ENCODE results near the gene TUBGCP4. TPM values are rescaled to one million over a fixed set of nuclear protein-coding genes. Genes with fewer than 3 reads are reported as not detected.

Gene TUBGCP4
- polyA plus RNA-seq, 2 of the 4 experiments (the other 2 are of a cell fraction), result 6.7 to 10.4 TPM

- FAIRE-seq (no peak), DNase-seq (ENCODE audit: low read depth in 1 of 2, low spot score in 1 of 2) (no peak), ATAC-seq (no peak)
- no peak overlapping the region for H3K27ac ChIP-seq
- no peak overlapping the region for H3K4me2 ChIP-seq
- TF ChIP-seq BCL3 (IDR thresholded peaks at IDR 0.05) (no peak), FOXS1 (CRISPR knock-in tag; IDR thresholded peaks at IDR 0.05) (no peak), HOXB13 (CRISPR knock-in tag; IDR thresholded peaks at IDR 0.05; ENCODE audit: low read depth) (no peak), HMGXB4 (CRISPR knock-in tag; IDR thresholded peaks at IDR 0.05; ENCODE audit: borderline replicate concordance) (no peak), JUN (IDR thresholded peaks at IDR 0.05) (no peak), ZC3H11A (IDR thresholded peaks at IDR 0.05) (no peak), E2F6 (IDR thresholded peaks at IDR 0.05; ENCODE audit: borderline replicate concordance, low read depth) (no peak), KDM1A (IDR thresholded peaks at IDR 0.05; ENCODE audit: low read depth) (no peak), CHD2 (IDR thresholded peaks at IDR 0.05; ENCODE audit: low read length, partially characterized antibody) (no peak), RAD21 (conservative IDR thresholded peaks at IDR 0.05 in 1 of 2, IDR thresholded peaks at IDR 0.05 in 1 of 2) (no peak), FOSB (CRISPR knock-in tag; IDR thresholded peaks at IDR 0.05) (no peak), HDAC2 (IDR thresholded peaks at IDR 0.05) (no peak), POLR2AphosphoS2 (conservative IDR thresholded peaks at IDR 0.05; ENCODE audit: low read length) (no peak), USF2 (IDR thresholded peaks at IDR 0.05) (no peak), PBX3 (IDR thresholded peaks at IDR 0.05) (no peak), HES2 (IDR thresholded peaks at IDR 0.05) (no peak), TFCP2L1 (CRISPR knock-in tag; IDR thresholded peaks at IDR 0.05) (no peak), RFX5 (IDR thresholded peaks at IDR 0.05) (no peak), ATOH8 (CRISPR knock-in tag; IDR thresholded peaks at IDR 0.05; ENCODE audit: low read depth) (no peak), EHF (CRISPR knock-in tag; IDR thresholded peaks at IDR 0.05) (no peak)
- H3K4me1 ChIP-seq, result peaks cover 7% of the 10 kb centered on the region; the same call in 2 of the 3 replicates
- no peaks in the 10 kb centered on the region for H3K9me3 ChIP-seq
- no peak overlapping the region for H3K4me3 ChIP-seq
- ChIA-PET CTCF (no interaction called here), POLR2A (no interaction called here)
These were observed 43.3 kb downstream of the TUBGCP4 start for GRCh38 chr15:43414196-43414595.

- FAIRE-seq (no peak), ATAC-seq (no peak), DNase-seq (ENCODE audit: low read depth in 1 of 2, low spot score in 1 of 2) (no peak)
- Histone ChIP-seq H3K4me2 (no peak overlapping the region), H3K9me3 (no peaks in the 10 kb centered on the region), H3K4me3 (no peak overlapping the region), H3K27ac (no peak overlapping the region), H3K4me1 (no peaks in the 10 kb centered on the region)
- ChIA-PET CTCF (no interaction called here), POLR2A (no interaction called here)
- WGBS (ENCODE audit: missing lambda C conversion rate), result 98% methylated on average over 10 of the region's 10 CpGs
- no peak for TF ChIP-seq TP53 (CRISPR knock-in tag; IDR thresholded peaks at IDR 0.05)
- TF ChIP-seq CBX8 (IDR thresholded peaks at IDR 0.05), result no peak
- TF ChIP-seq ESRRA (IDR thresholded peaks at IDR 0.05; ENCODE audit: borderline replicate concordance, low read length), result no peak
- no peak for TF ChIP-seq EP300 (IDR thresholded peaks at IDR 0.05)
- no peak for TF ChIP-seq HOXB5 (CRISPR knock-in tag; IDR thresholded peaks at IDR 0.05)
- no peak for TF ChIP-seq ZC3H11A (IDR thresholded peaks at IDR 0.05)
- no peak for TF ChIP-seq KDM1A (IDR thresholded peaks at IDR 0.05; ENCODE audit: low read depth)
- TF ChIP-seq ELK1 (IDR thresholded peaks at IDR 0.05; ENCODE audit: low read depth, low read length), result no peak
- TF ChIP-seq PHF8 (IDR thresholded peaks at IDR 0.05; ENCODE audit: borderline replicate concordance, low read depth), result no peak
- TF ChIP-seq KDM5A (IDR thresholded peaks at IDR 0.05), result no peak
- TF ChIP-seq RCOR1 (IDR thresholded peaks at IDR 0.05; ENCODE audit: low read depth, low read length), result no peak
- no peak for TF ChIP-seq ZFP36 (IDR thresholded peaks at IDR 0.05; ENCODE audit: borderline replicate concordance, partially characterized antibody)
- no peak for TF ChIP-seq NFE2L2 (conservative IDR thresholded peaks at IDR 0.05; ENCODE audit: low read length)
- no peak for TF ChIP-seq FOSL2 (IDR thresholded peaks at IDR 0.05)
- TF ChIP-seq FOSL2 (CRISPR knock-in tag; IDR thresholded peaks at IDR 0.05), result no peak
These were observed 49.5 kb downstream of the TUBGCP4 start for GRCh38 chr15:43420435-43420834.
